HG02571 (cell line): Measurements from ENCODE around the gene ADPRHL1.
"Not testable (repeated sequence)": the region's sequence is repeated elsewhere in the genome, so short reads cannot be mapped to it uniquely, and the experiment has no call there.

Experiments used
- ATAC-seq: cut with Tn5 transposase; IDR thresholded peaks from one replicate; pipeline ENCODE4 v1.9.1; 2021; ENCODE audit warnings: mild to moderate bottlenecking, moderate library complexity; ENCODE audit not compliant: unreplicated experiment

ADPRHL1 gene

GRCh38 chr13:113373811-113374485 is 79.3 kb downstream of the ADPRHL1 start:
- no peak for ATAC-seq

DNA sequence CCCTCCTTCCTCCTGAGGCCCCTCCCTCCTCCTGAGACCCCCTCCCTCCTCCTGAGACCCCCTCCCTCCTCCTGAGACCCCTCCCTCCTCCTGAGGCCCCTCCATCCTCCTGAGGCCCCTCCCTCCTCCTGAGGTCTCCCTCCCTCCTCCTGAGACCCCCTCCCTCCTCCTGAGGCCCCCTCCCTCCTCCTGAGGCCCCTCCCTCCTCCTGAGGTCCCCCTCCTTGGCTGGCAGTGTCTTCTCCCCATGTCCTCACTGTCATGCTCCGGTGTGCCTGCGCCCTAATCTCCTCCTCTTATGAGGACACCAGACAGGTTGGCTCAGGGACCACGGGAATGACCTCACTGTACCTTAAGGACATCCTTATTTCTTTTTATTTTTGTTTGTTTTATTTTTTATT is 81.6 kb downstream of the ADPRHL1 start:
- not testable (repeated sequence) for ATAC-seq

- ATAC-seq, result no peak
These were observed 82.2 kb downstream of the ADPRHL1 start for GRCh38 chr13:113371061-113371460.

DNA sequence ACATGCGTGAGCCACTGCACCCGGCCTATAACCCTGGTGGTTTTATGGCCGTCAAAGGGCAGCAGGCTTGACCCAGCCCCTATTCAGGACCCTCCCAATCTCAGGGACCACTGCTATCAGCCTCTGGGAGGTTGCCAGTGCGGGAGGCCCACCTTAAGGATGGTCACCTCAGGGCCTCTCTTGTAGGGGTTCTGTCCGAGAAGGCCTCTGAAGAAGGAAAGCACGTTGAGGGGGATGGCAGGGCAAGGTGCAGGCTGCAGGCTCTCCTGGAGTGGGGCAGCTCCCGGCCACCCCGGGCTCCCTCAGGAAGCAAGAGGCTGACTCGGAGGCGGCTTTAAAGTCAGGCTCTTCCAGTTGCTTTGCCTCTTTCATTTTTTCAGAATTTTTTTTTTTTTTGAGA is 83.4 kb downstream of the ADPRHL1 start:
- ATAC-seq, result no peak

DNA sequence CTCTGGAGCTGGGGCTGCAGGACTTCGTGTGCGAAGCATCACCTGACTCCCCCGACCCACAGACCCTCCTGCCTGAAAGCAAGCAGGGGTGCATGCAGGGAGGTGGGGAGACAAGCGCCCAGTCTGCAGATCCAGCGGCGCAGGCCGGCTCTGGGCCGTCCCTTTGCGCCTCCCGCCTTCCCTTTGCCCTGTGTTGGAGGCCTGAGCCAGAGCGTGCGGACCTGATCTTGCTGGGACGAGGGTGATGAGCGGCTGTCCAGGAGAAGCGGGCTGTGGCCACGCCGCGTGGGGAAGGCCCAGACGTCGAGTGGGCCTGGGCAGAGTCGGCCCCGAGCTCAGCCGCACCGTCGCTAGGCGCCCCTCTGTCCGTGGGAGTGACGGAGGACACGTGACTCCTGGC is 84.1 kb downstream of the ADPRHL1 start:
- ATAC-seq, result no peak

- not testable (repeated sequence) for ATAC-seq
These were observed 84.9 kb downstream of the ADPRHL1 start for GRCh38 chr13:113368353-113368752.

- no peak for ATAC-seq
These were observed 85.5 kb downstream of the ADPRHL1 start for GRCh38 chr13:113367771-113368170.

- ATAC-seq, result no peak
These were observed 86.2 kb downstream of the ADPRHL1 start for GRCh38 chr13:113367020-113367560.

DNA sequence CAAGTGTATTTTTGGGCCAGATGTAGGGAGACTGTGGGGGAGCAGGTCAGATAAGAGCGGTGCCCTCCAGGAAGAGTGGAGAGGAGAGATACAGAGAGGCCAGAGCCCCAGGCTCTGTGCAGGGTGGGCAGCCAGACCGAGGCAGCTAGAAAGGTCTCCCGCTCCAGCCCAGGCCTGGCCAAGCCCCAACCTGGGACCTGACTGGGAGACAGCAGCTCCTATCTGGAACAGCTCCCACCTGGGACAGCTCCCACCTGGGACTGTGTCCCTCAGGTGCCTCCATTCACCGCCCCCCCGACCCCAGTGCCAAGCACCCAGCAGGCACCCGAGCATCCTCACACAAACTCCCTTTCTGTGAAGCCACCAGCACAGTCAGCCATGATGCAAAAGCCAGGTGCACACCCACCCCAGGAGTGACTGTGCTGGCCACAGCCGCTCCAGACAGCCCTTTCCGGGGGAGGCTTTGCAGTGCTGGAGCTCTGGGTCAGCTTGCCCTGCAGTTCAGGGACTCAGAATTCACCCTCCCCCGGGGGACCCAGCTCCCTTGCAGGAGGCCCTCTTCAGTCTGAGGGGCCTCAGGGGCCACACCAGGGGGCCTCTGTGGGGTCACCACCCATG is 87.2 kb downstream of the ADPRHL1 start:
- ATAC-seq, result no peak

- no peak for ATAC-seq
These were observed 87.7 kb downstream of the ADPRHL1 start for GRCh38 chr13:113365583-113365970.

GRCh38 chr13:113364901-113365582 is 88.2 kb downstream of the ADPRHL1 start:
- ATAC-seq, result no peak

- no peak for ATAC-seq
These were observed 88.9 kb downstream of the ADPRHL1 start for GRCh38 chr13:113364311-113364889.

GRCh38 chr13:113361406-113361805 is 91.9 kb downstream of the ADPRHL1 start:
- ATAC-seq, result no peak

DNA sequence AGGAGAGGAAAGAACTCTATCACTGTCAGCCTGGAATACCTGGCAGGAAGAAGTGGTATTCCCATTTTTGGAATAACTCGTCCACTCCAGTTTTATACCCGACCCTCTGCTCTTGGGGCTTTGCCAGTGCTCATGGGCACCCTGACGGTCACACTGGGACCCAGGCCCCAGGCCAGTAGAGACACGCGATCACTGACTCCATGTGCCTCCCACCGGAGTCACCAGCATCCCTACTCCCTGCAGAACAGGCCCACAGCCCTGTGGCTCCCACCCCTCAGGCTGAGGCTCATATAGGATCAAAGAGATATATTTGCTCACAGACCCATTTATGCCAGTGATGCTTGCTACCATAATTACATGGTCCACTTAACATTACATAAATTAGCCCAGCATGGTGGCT is 92.8 kb downstream of the ADPRHL1 start:
- no peak for ATAC-seq

DNA sequence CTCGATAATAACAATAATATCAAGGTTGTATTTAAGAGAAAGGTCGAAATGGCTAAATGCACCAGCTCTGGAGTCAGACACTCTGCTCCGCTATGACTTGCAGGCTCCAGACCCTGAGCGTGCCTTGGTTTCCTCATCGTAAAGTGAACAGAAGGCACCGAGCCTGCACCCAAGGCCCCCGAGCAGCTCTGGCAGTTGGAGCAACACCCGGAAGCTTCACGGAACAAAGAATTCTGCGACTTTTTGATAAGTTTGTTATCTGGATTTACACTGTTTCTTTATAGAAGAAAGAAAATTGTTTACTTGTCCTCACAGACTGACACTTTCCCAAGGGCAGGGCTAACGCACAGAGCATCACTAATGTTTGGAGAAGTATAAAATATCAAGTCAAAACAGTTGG is 93.7 kb downstream of the ADPRHL1 start:
- no peak for ATAC-seq

- ATAC-seq, result no peak
These were observed 94.6 kb downstream of the ADPRHL1 start for GRCh38 chr13:113358653-113359190.

DNA sequence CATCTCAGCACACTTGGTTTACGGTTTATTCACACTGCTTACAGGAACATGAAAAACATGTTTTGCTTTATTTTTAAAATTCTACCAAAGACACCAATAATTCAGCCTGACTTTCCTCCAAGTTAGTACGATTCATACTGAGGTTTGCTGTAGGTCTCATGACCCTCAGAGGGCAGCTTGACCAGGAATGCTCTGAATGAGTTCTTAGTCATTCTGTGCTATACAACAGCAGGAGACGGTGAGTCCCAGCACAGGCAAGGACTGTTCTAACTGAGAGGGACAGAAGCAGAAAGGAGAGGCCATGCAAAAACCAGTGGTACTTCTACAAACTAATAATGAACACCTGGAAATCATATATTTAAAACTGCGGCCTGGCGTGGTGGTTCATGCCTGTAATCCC is 95.8 kb downstream of the ADPRHL1 start:
- ATAC-seq, result no peak

- ATAC-seq, result no peak
These were observed 96.7 kb downstream of the ADPRHL1 start for GRCh38 chr13:113356596-113356995.

GRCh38 chr13:113355621-113356020 is 97.7 kb downstream of the ADPRHL1 start:
- ATAC-seq, result no peak

DNA sequence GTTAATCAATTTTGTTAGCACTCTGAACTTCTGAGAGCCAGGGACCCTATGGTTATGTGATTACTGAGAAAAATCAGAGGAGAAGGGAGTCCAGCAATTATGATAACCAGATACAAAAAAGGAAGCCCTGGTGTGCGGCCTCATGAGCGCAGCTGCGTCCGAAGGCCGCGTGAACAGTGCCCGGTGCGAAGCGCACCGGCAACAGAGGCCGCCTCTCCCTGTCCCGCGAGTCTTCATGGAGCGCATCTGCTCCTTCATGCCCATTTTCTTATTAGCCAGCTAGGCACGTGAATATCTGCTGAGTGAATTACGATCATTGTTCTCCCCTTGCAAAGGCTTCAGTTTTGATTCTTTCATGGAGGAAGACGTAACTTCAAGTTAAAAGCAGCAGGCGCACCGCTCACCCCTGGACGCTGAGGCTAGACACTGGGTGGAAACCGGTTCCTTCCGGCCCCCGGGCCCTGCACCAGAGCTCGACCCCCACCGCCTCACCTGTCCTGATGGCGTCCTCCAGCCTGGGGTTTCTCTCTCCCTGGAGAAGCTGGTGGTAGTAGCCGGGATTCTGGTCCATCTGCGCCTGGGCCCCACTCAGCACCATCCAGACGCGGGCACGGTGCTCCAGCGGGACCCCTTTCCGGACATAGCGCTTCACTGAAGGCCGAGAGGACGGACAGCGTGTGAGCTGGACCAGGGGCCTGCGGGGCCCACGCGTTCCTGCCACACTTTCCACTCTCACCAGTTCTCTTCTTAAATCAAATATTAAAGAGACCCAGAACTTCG is 98.3 kb downstream of the ADPRHL1 start:
- no peak for ATAC-seq

- ATAC-seq, result no peak
These were observed 100.0 kb downstream of the ADPRHL1 start for GRCh38 chr13:113353254-113353653.
